MCF 10A (cell line): ENCODE measurements around the gene SHLD1. TPM values are rescaled to one million over a fixed set of nuclear protein-coding genes. Genes with fewer than 3 reads are reported as not detected.

Source experiments
- BruUV-seq: library from RNA; stranded (reverse); fragments of 400-500 nt; replicated peaks from 2 replicates; lab custom pipeline; 2021; lab: Mats Ljungman, UMichigan
- CTCF ChIA-PET: fragments of 300-600 bp; sonication (Branson Sonifier 250); formaldehyde crosslinking; extraction: SDS; loops from one replicate; lab custom pipeline; 2021; ENCODE audit warnings: antibody characterized with exemption, inconsistent platforms; lab: Yijun Ruan, JAX
- POLR2A ChIA-PET: fragments of 300-600, 350-650 bp; sonication (Branson Sonifier 250); formaldehyde crosslinking; extraction: SDS; loops from one replicate; lab custom pipeline; 2020; ENCODE audit warnings: antibody characterized with exemption, inconsistent platforms; lab: Yijun Ruan, JAX
- DNase-seq: peaks from one replicate; pipeline ENCODE4 v3.0.0-alpha.2; 2018; ENCODE audit not compliant: unreplicated experiment
- H3K27ac Mint-ChIP-seq: one replicate; pipeline ENCODE4 v1.8.0; 2022; ENCODE audit warnings: mild to moderate bottlenecking, low read depth, mixed read lengths; ENCODE audit not compliant: unreplicated experiment
- H3K27me3 Mint-ChIP-seq: one replicate; pipeline ENCODE4 v1.8.0; 2022; ENCODE audit warnings: mixed read lengths; ENCODE audit not compliant: insufficient read depth, unreplicated experiment
- H3K36me3 Mint-ChIP-seq: one replicate; pipeline ENCODE4 v1.8.0; 2022; ENCODE audit warnings: mild to moderate bottlenecking, moderate library complexity, mixed read lengths; ENCODE audit not compliant: insufficient read depth, unreplicated experiment
- H3K4me1 Mint-ChIP-seq: one replicate; pipeline ENCODE4 v1.8.0; 2022; ENCODE audit warnings: mixed read lengths; ENCODE audit not compliant: insufficient read depth, unreplicated experiment
- H3K4me3 Mint-ChIP-seq: one replicate; pipeline ENCODE4 v1.8.0; 2022; ENCODE audit warnings: mild to moderate bottlenecking, moderate library complexity, mixed read lengths; ENCODE audit not compliant: unreplicated experiment
- H3K9me3 Mint-ChIP-seq: one replicate; pipeline ENCODE4 v1.8.0; 2022; ENCODE audit warnings: mixed read lengths; ENCODE audit not compliant: unreplicated experiment
- CTCF ChIP-seq: fragments of 200-600 bp; IDR thresholded peaks from one replicate; pipeline ENCODE4 v1.8.0; 2022; ENCODE audit warnings: antibody characterized with exemption, mild to moderate bottlenecking; ENCODE audit not compliant: unreplicated experiment
- intact Hi-C: fragments of 100-400 bp; cut with micrococcal nuclease; formaldehyde crosslinking; loops from 2 replicates; pipeline ENCODE4 v1.14.1; 2022
- total RNA-seq: library from RNA; stranded (reverse); gene quantifications from 2 replicates; pipeline ENCODE4 v1.2.3, GENCODE V29; 2022

The SHLD1 gene
- total RNA-seq, 1 experiment from 2014 or later: 2.3 TPM

DNA sequence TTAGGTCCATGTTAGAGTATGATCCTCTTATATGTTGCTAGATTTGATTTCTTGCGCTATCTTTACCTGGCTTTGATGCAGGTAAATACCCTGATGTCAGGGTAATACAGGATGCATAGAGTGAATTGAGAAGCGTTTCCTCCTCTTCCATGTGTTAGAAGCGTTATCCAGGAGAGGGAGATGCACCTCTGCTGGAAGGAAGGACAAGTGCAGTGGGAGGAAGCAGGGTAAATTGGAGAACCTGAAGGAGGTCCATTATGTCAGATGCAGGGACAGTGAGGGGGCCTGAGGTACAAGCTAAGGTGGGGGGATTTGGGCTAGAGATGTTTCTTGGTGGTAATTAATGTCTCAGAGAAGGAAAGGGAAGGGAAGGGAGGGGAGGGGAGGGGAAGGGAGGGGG lies 7.7 kb downstream of the SHLD1 start:
- BruUV-seq: no TSS peak
- DNase-seq: no peak
- Mint-ChIP-seq H3K4me3 (no peak overlapping the region), H3K27me3 (no peaks in the 10 kb centered on the region), H3K4me1 (peaks cover 15% of the 10 kb centered on the region), H3K36me3 (no peaks in the 10 kb centered on the region), H3K27ac (no peak overlapping the region), H3K9me3 (no peaks in the 10 kb centered on the region)
- ChIA-PET CTCF (interaction anchor here (0.6 kb wide), 1 partner anchor 29 kb away, joined by 3 read pairs; no protein-coding TSS in a partner anchor), POLR2A (interaction anchor here (2.6 kb wide), 1 partner anchor 13 kb away, joined by 12 read pairs; no protein-coding TSS in a partner anchor)
- TF ChIP-seq CTCF: no peak
- intact Hi-C loops: no loop called here

- Mint-ChIP-seq H3K9me3 (no peaks in the 10 kb centered on the region), H3K27ac (no peak overlapping the region), H3K36me3 (no peaks in the 10 kb centered on the region), H3K4me1 (peaks cover 13% of the 10 kb centered on the region), H3K4me3 (no peak overlapping the region), H3K27me3 (no peaks in the 10 kb centered on the region)
- TF ChIP-seq CTCF: no peak
- no TSS peak for BruUV-seq
- CTCF ChIA-PET: interaction anchor here (1.0 to 2.6 kb wide), 3 partner anchors 14 to 237 kb away, joined by 3 to 8 read pairs (median 3); no protein-coding TSS in a partner anchor
- intact Hi-C loops: no loop called here
- DNase-seq: no peak
- POLR2A ChIA-PET: interaction anchor here (0.6 to 1.0 kb wide), 4 partner anchors 14 to 179 kb away, joined by 3 to 4 read pairs (median 3); no protein-coding TSS in a partner anchor
Measured at GRCh38 chr20:5766085-5766764, 16.0 kb downstream of the SHLD1 start.

- no peak overlapping the region for H3K4me3 Mint-ChIP-seq
- no peaks in the 10 kb centered on the region for H3K9me3 Mint-ChIP-seq
- DNase-seq: no peak
- BruUV-seq: no TSS peak
- ChIA-PET CTCF (interaction anchor here (0.7 to 2.6 kb wide), 5 partner anchors 9 to 238 kb away, joined by 3 to 13 read pairs (median 3); no protein-coding TSS in a partner anchor), POLR2A (interaction anchor here (1.1 to 1.2 kb wide), 2 partner anchors 12 to 20 kb away, joined by 3 read pairs; no protein-coding TSS in a partner anchor)
- no peak for TF ChIP-seq CTCF
- H3K27ac Mint-ChIP-seq: no peak overlapping the region
- peaks cover 15% of the 10 kb centered on the region for H3K4me1 Mint-ChIP-seq
- no peaks in the 10 kb centered on the region for H3K27me3 Mint-ChIP-seq
- H3K36me3 Mint-ChIP-seq: no peaks in the 10 kb centered on the region
- intact Hi-C loops: no loop called here
Measured at GRCh38 chr20:5767493-5768098, 17.4 kb downstream of the SHLD1 start.
